HG03196 (cell line): Measurements from ENCODE around the gene CHMP2B.

Experiments
- ATAC-seq: cut with Tn5 transposase; IDR thresholded peaks from one replicate; pipeline ENCODE4 v1.9.1; 2021; ENCODE audit not compliant: unreplicated experiment

The CHMP2B gene

GRCh38 chr3:87227104-87227834, at the start of gene CHMP2B:
Gene CHMP2B (plus strand): TSS chr3:87227309. CDS start chr3:87227523, 214 bp downstream.
- ATAC-seq: peak; percentile 99

- no peak for ATAC-seq
Measured at GRCh38 chr3:87179642-87180041, 47.5 kb upstream of the CHMP2B start.

GRCh38 chr3:87181551-87181950, 45.6 kb upstream of the CHMP2B start:
- ATAC-seq: no peak

GRCh38 chr3:87182023-87182422, 45.1 kb upstream of the CHMP2B start:
- no peak for ATAC-seq

- ATAC-seq: no peak
Measured at GRCh38 chr3:87186608-87187159, 40.4 kb upstream of the CHMP2B start.

GRCh38 chr3:87191175-87191574, 35.9 kb upstream of the CHMP2B start:
- no peak for ATAC-seq

GRCh38 chr3:87191641-87192040, 35.5 kb upstream of the CHMP2B start:
- no peak for ATAC-seq

GRCh38 chr3:87196879-87197278, 30.2 kb upstream of the CHMP2B start:
- no peak for ATAC-seq

- no peak for ATAC-seq
Measured at GRCh38 chr3:87197531-87197930, 29.6 kb upstream of the CHMP2B start.

- ATAC-seq: no peak
Measured at GRCh38 chr3:87198774-87199173, 28.3 kb upstream of the CHMP2B start.

GRCh38 chr3:87199628-87200027, 27.5 kb upstream of the CHMP2B start:
- ATAC-seq: no peak

GRCh38 chr3:87200060-87200647, 27.0 kb upstream of the CHMP2B start:
- ATAC-seq: no peak

GRCh38 chr3:87201727-87202126, 25.4 kb upstream of the CHMP2B start:
- no peak for ATAC-seq

- no peak for ATAC-seq
Measured at GRCh38 chr3:87203809-87204208, 23.3 kb upstream of the CHMP2B start.

GRCh38 chr3:87206070-87206469, 21.0 kb upstream of the CHMP2B start:
- no peak for ATAC-seq

- no peak for ATAC-seq
Measured at GRCh38 chr3:87206635-87207034, 20.5 kb upstream of the CHMP2B start.

- no peak for ATAC-seq
Measured at GRCh38 chr3:87207460-87207859, 19.6 kb upstream of the CHMP2B start.

GRCh38 chr3:87209111-87209510, 18.0 kb upstream of the CHMP2B start:
- no peak for ATAC-seq

GRCh38 chr3:87218560-87218959, 8.5 kb upstream of the CHMP2B start:
- no peak for ATAC-seq

GRCh38 chr3:87219611-87220010, 7.5 kb upstream of the CHMP2B start:
- ATAC-seq: no peak

- ATAC-seq: no peak
Measured at GRCh38 chr3:87225659-87226058, 1.4 kb upstream of the CHMP2B start.

- no peak for ATAC-seq
Measured at GRCh38 chr3:87227835-87228144, 681 bp downstream of the CHMP2B start.

- ATAC-seq: no peak
Measured at GRCh38 chr3:87228316-87228715, 1.2 kb downstream of the CHMP2B start.
